Inflammatory macrophage treated with lipopolysaccharide for 1 hour (primary cell): Measurements from ENCODE around the gene SOX18.

Source experiments
- DNase-seq, 2 donors: peaks; one replicate each; pipeline ENCODE4 v3.0.0-alpha.2; 2020 to 2022

The SOX18 gene

DNA sequence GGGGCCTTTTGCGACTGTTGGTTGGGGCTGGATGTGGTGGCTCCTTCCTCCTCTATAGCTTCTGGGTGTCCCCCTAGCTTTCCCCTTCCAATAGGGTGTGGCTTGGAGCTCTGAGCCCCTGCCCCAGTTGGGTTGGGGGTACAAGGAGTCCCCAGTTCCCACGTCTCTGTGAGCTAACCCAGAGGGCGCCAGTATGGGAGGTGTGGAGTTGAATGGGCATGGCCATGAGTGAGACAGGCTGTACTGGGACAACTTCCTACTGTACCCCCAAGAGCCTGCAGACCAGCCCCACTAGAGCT, 12.3 kb downstream of the SOX18 start:
- DNase-seq: no peak

DNA sequence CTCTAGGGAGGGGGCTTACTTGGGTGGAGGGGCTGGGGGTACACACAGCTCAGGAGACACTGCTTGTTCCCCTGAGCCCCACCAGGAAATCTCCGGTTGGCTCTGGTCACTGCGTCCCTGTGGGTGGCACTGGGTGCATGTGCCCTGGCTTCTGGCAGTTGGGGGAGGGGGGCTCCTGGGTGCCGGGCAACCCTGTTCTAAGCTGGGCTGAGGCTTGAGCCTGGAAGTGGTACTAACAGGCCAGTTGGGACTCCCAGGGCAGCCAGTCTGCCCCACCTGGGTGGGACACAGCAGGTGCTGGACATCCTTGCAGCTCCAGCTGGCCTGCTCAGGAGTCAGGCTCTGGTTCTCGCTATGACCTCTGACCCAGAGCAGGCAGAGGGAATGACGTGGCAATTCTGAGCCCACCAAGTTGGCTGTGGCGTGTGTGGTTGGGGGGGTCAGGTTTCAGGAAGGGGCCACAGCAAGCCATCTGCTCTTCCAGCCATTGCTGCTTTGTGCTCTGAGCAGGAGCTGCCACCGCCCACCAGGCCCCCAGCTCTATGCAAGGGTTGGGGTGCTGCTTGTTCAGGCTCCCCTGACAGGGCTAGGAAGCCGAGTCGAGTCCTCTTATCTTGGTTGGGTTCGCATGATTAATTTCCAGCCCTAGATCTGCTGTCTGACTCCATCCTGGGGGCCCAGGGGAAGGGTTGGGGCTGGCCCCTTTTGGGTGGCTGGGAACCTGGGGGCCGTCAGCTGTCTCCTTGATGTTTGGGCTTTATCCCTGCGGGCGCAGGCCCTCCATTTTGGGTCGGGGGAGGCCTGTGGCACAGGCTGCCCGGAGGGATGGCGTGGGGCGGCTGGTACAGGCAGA, 12.9 kb downstream of the SOX18 start:
- DNase-seq: no peak

DNA sequence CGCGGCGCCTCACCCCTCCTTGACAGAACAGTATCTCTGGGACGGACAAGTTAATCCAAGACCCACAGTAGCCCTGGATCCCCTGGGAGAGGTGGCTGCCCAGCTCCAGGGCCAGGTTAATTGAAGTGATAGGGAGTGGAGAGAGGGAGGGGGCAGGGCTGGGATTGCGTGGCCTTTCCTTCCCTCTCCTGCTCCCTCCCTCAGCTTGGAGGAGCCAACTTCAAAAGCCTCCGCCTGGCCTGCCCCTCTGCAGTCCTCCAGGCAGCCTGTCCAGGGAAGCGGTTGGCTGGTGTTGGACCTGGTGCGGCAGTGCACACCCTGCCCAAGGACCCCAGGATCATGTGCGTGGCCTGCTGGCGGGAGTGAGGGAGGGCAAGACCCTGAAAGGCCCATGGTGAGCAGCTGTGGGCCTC, 13.5 kb downstream of the SOX18 start, which contains the start of gene C20orf204:
Gene C20orf204 (plus strand): TSS at position 250 of the 413 bp plus-strand sequence. CDS start 142 bp downstream, at position 392.
- DNase-seq: no peak

DNA sequence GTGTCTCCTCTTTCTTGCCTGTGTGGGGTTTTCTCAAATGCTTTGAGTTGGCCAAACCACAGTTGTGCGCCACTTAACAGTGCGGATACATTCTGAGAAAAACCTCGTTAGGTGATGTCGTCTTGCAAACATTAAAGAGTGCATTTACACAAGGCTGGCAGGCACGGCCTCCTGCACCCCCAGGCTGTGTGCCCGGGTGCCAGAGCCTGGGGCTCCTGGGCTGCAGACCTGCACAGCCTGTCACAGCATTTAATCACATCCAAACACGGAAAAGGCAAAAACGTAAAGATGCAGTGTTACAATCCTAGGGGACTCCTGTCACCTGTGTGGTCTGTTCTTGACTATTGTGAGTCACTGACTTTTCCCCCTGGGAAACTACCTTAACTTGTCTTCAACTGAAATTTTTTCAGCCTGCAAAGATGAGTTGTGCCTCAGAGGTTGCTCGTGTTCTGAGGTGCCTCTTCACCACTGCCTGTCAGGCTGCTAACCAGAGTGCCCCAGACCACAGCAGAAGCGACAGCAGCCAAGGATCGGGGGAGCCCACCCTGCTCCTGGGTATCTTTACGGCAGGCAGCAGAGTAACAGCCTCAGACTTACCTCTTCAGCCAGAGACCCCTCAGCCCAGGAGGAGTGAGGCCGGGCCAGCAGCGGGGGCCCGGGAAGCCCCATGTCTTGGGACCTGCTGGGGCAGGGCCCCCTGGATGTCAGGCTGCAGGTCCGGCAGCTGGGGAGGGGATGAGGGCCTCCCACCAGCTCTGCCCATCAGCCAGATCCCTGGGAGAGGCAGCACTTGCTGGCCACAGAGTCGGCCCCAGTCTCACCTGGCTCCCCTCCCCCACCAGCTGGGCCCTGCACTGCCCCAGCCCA, 14.1 kb downstream of the SOX18 start:
- no peak for DNase-seq

DNA sequence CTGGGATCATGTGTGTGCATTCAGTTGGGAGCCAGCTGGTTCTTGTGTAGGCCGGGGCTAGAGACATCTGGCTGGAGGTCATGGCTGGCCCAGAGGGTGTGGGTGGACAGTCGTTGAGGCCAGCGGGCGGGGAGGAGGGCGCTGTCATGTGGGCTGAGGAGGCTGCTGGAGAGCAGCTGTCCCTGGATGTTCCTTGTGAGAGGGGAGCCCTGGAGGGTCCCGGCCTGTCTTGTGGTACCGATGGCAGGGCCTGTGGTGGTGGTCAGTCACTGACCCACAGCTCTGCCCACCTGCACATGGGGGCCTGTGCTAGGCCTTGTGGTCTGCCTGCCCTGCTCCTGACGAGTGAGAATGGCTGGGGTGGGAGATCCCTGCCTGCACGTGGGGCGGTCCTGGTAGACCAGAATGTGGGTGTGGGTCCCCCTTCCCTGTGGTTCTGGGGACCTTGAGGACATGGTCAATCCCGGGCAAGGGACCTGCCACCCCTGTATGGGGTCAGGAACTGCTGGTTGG, 15.4 kb downstream of the SOX18 start:
- no peak for DNase-seq

DNA sequence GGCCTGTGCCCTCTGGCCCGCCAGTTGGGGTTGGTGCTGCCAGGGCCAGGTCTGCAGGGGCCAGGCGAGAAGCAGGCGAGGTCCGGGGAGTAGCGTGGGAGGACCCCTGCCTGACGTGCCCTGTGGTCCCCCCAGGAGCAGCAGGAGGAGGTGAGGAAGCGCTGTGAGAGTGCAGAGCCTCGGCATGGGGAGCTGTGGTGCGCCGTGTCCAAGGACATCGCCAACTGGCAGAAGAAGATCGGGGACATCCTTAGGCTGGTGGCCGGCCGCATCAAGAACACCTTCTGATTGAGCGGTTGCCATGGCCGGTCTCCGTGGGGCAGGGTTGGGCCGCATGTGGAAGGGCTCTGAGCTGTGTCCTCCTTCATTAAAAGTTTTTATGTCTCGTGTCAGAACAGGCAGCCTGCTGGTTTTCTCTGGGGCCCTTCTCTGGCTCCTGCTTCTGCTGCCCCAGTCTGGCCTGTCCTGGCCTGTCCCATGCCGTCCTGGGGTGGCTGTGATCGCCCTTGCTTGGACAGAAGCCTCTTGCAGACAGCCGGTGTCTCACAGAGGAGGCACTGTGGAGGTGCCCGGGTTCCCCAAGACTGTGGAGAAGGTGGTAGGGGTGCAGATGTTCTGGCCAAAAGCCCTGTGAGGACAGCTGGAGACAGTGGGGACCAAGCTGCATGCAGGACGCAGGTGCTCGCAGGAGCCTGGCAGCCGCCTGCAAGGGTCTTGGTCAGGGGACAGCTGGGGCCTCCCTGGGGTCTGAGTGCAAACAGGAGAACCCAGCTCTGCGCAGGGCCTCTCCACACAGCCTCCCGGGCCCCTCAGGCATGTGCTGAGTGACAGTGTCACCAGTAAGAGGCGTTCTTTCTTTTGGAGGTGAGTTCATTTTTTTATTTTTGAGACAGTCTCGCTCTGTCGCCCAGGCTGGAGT, 16.5 kb downstream of the SOX18 start:
- DNase-seq: no peak

DNA sequence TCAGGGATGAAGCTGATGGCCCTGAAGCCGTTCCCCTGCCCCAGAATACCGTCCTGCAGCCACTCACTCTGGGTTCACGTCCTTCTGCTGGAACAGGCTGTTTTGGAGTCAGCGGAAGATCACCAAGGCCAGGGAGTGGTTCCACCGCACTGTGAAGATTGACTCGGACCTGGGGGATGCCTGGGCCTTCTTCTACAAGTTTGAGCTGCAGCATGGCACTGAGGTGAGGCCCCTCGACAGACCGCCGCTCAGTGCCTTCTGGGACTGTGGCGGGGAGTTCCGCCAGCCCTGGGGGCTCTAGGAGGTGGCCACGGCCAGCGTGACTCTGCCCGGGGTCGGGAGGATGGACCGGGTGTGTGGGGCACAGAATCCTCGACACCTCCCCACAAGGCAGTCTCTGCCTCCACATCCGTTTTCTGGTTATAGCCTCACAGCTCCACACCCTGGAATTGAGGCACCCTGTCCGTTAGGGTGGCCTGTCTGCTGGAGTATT, 17.6 kb downstream of the SOX18 start:
- no peak for DNase-seq

DNA sequence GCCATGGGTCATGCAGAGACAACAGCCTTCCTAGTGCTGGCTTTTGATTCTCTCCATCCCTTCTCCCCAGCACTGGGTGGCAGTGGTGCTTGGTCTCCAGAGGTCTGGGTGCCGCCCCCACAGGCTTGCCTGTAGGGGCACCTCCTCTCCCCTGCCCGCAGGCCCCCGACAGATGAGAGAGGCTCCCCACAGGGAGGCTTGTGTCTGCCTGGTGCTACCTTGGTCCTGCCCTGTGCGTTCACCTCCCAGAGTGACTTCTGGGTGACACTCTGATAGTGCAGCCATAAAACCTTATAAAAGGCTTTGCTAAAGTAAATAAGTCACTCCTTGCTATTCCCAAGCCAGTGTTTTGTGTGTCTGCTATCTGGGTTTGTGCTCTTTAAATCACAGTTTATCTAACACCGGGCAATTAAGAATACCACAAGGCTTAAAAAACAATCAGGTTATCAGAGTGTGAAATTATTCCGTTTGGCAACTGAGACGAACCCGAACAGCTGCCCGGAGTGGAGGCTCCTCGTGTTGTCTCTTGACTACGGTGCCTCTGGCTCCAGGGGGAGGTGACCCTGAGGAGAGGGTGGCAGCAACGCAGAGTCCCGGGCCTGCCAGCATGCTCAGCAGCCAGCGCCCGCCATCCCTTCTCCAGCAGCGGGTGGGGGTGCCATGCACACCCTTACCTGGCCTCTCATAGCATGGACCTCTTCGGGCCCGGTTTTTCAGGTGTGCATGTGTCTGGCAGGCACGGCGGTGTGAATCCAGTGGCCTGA, 18.9 kb downstream of the SOX18 start:
- DNase-seq: no peak

DNA sequence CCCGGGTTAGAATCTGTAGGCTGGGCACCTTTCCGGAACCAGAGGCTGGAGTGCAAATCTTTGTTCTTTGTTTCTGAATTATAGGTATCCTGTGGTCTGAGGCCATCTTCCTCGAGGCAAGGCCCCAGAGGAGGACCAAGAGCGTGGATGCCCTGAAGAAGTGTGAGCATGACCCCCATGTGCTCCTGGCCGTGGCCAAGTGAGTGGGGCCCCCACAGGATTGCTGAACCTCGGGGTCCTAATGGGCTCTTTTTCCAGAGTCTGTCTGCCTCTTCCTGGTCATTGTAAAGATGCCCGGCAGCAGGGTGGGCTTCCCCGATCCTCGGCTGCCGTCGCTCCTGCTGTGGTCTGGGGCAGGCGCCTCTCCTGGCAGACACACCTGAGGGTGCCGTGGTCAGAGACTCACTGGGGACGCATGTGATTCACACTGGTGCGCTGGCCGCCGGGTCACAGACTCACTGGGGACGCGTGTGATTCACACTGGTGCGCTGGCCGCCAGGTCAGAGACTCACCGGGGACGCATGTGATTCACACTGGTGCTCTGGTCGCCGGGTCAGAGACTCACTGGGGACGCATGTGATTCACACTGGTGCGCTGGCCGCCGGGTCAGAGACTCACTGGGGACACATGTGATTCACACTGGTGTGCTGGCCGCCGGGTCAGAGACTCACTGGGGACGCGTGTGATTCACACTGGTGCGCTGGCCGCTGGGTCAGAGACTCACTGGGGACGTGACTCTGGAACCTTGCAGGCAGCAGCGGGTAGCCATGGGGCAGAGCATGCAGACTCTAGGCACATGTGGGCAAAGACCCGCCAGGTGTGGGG, 19.9 kb downstream of the SOX18 start:
- DNase-seq: no peak

DNA sequence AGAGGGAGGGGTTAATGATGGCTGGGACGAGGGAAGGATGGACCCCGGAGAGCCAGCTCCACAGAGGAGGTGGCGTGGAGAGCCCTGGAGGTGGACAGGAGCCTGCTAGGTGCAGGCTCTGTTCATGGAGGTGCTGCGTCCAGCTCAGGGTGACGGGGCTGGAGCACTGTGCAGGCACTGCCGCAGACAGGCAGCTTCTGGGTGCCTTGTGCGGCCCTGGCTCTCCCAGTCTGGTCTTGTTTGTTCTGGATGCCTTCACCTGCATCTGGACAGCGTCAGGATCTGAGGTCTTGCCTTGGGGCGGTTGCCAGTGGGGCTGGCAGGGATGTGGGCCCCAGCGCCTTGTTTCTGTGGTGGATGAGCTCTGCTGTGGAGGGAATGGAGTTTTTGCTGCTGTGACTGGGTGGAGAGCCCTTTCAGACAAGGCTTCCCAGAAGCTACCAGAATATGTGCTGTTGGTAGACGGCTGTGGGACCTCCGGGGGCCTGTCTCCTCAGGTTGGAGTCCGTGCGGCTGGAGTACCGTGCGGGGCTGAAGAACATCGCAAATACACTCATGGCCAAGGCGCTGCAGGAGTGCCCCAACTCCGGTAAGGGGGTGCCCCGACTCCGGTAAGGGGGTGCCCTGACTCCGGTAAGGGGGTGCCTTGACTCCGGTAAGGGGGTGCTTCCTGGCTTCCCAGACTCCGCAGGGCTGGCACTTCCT, 21.3 kb downstream of the SOX18 start:
- no peak for DNase-seq

DNA sequence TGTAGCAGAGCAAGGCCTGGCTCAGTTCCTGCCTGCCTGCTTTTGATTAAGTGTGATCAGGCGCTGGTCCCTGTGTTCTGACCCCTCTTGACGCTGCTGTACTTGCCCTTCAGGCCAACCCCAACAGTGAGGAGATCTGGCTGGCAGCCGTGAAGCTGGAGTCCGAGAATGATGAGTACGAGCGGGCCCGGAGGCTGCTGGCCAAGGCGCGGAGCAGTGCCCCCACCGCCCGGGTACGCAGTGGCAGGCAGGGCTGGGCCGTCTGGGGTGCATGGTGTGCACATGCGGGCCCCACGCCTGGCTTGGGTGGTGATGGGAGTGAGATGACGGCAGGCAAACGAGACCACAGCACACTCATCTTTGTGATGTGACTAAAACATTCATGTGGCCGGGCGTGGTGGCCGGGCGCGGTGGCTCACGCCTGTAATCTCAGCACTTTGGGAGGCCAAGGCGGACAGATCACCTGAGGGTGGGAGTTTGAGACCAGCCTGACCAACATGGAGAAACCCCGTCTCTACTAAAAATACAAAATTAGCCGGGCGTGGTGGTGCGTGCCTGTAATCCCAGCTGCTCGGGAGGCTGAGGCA, 23.5 kb downstream of the SOX18 start:
- no peak for DNase-seq

DNA sequence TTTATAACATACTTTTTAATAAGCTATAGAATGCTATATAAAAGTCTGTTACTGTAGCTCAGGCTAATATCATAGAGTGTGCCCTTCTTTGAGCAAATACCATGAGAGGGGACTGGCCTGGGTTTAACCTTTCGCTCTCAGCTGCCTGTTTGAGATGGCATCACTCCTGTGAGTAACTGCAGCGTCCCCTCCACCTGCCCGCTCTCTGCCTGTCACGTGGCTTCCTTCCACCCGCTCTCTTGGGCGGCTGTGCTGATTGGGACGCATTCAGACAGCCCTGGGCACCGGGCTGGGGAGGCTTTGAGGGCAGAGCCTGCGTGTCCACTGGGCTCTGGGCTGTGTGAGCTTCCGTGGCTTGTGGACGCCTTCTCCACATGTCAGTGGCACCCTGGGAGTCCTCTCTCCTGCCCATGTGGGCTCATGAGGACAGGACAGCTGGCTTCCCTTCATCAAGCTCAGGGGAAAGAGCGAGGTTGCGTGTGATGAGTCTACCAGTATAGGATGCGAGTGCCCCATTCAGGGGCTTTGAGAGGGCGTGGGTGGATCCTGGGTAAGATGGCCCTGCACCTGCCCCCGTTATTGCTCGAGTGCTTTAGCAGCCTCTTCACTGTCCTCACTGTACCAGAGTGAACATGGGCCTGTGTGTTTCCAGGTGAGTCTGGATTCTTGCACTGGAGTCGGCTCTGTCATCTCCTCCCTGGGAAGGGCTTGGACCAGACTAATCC, 24.2 kb downstream of the SOX18 start:
- DNase-seq: no peak

DNA sequence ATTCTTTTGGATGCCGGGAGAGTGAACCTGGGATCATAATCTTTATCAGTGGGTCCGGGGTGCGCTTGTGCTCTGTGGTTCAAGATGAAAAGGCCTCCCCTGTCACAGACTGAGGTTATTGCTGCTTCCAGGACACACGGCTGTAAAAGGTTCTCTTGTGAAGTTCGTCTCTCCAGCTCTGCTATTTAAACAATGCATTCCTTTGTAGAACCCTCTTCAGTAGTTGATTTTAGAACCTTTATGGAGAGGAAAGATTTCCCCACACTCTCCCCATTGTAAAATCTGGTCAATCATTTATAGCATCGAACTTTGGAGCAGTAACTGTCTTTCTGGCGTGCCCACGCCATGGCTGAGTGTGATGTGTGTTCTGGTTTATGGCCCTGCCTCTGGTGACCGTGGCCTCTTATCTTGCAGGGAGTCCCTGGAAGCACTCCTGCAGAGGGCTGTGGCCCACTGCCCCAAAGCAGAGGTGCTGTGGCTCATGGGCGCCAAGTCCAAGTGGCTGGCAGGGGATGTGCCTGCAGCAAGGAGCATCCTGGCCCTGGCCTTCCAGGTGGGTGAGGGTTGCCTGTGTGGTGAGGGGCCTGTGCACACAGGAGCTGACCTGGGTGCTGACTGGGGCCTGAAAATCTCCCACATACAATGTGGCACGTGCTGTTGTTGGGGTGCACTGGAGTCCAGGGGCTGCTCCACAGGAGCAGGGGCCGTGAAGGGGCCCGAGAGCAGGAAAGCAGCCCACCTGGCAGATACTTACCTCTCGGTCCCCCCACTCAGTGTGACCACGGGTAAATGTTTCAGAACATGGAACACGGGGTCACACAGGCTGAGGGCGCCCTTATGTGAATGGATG, 25.1 kb downstream of the SOX18 start:
- DNase-seq: no peak

DNA sequence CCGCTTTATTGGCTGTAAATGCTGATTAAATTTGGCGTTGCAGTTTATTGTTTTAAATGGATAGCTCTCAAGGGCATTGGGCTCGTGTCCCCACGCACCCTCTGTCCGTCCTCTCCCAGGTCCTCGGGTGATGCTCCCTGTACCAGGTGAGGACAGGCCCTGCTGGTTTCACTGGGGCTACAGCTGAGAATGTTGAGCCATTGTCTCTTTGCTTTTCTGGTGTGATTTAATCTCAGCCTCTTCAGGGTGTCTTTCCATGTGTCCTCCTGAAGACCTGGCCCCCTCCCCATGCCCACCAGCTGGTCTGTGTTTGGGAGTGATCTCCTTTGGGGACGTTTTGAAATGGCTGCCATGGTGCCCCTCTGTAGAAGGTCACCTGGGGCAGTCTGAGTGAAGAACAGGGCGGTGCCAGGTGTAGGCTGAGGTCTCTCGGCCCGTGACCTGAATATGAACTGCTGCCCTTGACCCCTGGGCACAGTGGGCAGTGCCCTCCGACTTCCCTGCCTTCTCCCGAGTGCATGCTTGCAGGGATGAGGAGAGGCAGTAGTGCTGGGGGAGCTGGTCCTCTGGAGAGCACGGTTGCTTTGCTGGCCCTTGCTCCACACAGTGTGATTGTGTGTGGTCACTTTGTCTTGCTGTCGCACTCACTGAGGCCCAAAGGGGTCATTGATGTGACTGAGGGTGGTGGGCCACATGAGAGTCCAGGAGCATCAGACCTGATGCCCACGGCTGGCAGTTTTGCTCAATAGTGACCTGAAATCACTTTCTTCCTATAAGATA, 25.9 kb downstream of the SOX18 start:
- DNase-seq: no peak

DNA sequence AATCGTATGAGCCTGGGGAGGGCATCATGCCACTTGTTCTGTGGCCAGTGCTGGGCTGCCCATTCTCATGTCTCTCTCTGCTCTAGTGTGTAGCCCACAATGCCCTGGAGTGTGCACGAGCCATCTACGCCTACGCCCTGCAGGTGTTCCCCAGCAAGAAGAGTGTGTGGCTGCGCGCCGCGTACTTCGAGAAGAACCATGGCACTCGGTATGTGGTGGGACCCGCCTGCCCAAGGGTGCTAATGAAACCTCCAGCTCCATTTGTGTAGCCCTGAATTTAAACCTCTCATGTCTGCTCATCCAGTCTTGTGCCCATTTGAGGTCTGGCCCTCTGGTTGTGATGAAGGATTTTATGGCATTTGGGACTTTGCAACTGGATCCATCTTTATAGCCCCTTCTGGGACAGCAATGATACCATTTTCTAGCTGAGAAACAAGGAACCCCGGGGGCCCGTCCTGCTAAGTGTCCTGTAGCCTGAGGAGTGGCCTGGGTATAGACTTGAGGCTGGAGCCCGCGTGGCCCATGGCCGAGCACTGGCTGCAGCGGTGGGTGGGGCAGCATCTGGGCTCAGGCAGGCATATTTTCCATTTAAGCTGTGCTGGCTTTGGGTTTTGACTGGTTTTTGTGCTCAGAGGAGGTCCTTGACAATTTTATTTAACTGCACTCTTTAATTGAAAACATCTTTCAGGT, 26.6 kb downstream of the SOX18 start:
- DNase-seq: no peak

DNA sequence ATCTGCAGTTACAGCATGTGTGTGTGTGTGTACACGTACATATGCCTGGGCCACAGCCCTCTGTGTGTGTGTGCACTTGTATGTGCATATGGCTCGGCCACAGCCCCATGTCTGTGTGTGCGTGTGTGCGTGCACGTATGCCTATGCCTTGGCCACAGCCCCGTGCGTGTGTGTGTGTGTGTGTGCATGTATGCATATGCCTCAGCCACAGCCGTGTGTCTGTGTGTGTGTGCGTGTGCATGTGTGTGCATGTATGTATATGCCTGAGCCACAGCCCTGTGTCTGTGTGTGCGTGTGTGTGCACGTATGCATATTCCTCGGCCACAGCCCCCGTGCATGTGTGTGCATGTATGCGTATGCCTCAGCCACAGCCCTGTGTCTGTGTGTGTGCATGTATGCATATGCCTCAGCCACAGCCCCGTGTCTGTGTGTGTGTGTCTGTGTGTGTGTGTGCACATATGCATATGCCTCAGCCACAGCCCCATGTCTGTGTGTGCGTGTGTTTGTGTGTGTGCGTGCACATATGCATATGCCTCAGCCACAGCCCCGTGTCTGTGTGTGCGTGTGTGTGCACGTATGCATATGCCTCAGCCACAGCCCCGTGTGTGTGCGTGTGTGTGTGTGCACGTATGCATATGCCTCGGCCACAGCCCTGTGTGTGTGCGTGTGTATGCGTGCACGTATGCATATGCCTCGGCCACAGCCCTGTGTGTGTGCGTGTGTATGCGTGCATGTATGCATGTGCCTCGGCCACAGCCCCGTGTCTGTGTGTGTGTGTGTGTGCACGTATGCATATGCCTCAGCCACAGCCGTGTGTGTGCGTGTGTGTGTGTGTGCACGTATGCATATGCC, 28.1 kb downstream of the SOX18 start:
- no peak for DNase-seq
